Stimulated activated CD8-positive, alpha-beta memory T cell treated with anti-CD3 and anti-CD28 coated beads, Interleukin-7, amount 100 ng/mL, for 4 hours (primary cell): ENCODE measurements around the gene THBD.

Experiments used
- DNase-seq, 2 donors: peaks; one replicate each; pipeline ENCODE4 v3.0.0-alpha.2; 2020; ENCODE audit warnings: low read depth in 2 of 2

Gene THBD

GRCh38 chr20:23061734-23062561 is 12.5 kb upstream of the THBD start:
- no peak for DNase-seq

- no peak for DNase-seq
Observed at GRCh38 chr20:23061262-23061661, 11.8 kb upstream of the THBD start.

- DNase-seq, result no peak
Observed at GRCh38 chr20:23060629-23061028, 11.2 kb upstream of the THBD start.

GRCh38 chr20:23059846-23060245 is 10.4 kb upstream of the THBD start:
- DNase-seq, result no peak

- DNase-seq, result no peak
Observed at GRCh38 chr20:23059001-23059400, 9.5 kb upstream of the THBD start.

GRCh38 chr20:23058240-23058639 is 8.8 kb upstream of the THBD start:
- DNase-seq, result no peak

GRCh38 chr20:23052904-23053303 is 3.4 kb upstream of the THBD start:
- no peak for DNase-seq

GRCh38 chr20:23050847-23051627 is 1.6 kb upstream of the THBD start:
- DNase-seq, result no peak

- DNase-seq, result no peak
Observed at GRCh38 chr20:23050076-23050838, 785 bp upstream of the THBD start.

GRCh38 chr20:23048283-23049200 is 930 bp downstream of the THBD start:
- no peak for DNase-seq

- no peak for DNase-seq
Observed at GRCh38 chr20:23047738-23048214, 1.7 kb downstream of the THBD start.

- DNase-seq, result no peak
Observed at GRCh38 chr20:23047001-23047737, 2.3 kb downstream of the THBD start.

GRCh38 chr20:23046431-23046830 is 3.0 kb downstream of the THBD start:
- DNase-seq, result no peak

GRCh38 chr20:23043376-23043775 is 6.1 kb downstream of the THBD start:
- no peak for DNase-seq

- no peak for DNase-seq
Observed at GRCh38 chr20:23042270-23042669, 7.2 kb downstream of the THBD start.

- no peak for DNase-seq
Observed at GRCh38 chr20:23039885-23040508, 9.5 kb downstream of the THBD start.

- no peak for DNase-seq
Observed at GRCh38 chr20:23039136-23039875, 10.2 kb downstream of the THBD start.

GRCh38 chr20:23037017-23037481 is 12.4 kb downstream of the THBD start:
- no peak for DNase-seq

GRCh38 chr20:23036371-23036770 is 13.1 kb downstream of the THBD start:
- DNase-seq, result no peak
